Raji (cell line): ENCODE measurements around the gene MEIOB.

Source experiments
- POLR2A ChIP-seq: IDR thresholded peaks from 2 replicates; pipeline ENCODE4 v1.6.1; 2011; ENCODE audit warnings: low read depth, low read length, control low read depth; ENCODE audit not compliant: insufficient read depth

Gene MEIOB

DNA sequence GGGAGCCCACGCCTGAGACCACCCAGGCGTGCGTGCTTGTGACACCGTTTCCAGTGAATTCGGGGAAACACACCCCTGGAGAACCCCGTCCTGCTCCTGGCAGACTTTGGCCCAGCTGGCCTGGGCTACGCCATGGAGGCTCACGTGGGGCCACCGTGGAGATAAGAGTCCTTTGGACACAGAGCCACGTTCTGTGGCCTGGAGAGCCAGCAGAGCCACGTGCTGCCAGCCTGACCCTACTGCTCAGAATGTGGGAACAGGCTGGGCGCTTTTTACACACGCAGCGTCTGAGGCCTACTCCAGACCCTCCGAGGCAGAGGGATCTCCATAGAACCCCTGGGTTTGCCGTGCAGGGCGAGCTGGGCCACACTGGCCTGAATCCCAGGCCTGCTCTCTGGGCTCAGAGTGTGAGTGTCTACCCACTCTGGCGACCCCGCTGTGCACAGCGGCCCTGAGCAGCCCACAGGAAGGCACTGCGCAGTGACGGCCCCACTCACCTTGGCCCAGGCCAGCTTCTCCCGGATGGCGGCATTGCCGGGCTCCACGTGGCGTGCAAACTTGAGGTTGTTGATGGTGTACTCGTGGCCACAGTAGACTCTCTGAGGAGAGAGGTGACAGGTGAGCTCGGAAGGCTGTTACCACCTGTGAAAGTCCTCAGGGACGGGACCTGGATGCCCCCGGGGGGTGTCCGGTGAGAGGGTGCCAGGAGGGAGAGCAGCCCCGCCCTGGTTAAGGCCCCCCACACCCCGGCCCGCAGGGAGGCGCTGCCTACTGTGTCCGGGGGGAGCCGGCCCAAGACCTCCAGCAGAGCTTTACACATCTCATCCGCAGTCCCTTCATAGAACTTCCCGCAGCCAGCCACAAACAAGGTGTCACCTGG, 55.3 kb downstream of the MEIOB start:
- no peak for TF ChIP-seq POLR2A

DNA sequence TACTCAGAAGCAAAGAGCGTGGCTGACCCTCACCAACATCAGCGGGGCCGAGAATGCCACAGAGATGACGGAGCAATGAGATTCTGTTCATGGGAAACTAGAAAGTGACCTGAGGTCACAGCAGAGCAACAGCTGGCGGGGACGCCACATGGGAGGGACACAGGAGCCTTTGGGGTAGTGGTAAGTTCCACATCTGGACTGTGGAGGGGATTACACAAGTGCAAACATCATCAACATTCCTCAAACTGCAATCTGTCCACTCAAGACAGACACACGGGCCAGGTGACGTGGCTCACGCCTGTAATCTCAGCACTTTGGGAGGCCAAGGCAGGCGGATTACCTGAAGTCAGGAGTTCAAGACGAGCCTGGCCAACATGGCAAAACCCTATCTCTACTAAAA, 56.5 kb downstream of the MEIOB start:
- TF ChIP-seq POLR2A = no peak

DNA sequence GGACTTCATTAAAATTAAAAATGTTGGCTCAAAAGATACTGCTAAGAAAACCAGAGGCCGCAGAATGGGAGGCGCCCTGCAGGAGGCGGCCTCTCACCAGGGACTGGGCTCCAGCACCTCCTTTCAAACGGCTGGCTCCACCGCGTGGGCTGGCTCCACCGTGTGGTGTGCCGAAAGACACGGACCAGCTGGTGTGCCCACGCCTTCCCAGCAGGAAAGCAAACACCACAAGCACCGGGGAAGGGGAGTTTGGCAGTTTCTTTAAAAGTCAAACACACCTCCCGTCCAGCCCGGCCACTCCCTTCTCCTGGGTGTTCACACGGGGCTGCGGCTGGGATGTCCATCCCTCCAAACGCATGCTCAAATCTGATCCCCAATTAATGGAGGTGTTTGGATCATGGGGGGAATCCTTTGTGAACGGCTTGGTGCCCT, 59.2 kb downstream of the MEIOB start:
- TF ChIP-seq POLR2A = no peak

DNA sequence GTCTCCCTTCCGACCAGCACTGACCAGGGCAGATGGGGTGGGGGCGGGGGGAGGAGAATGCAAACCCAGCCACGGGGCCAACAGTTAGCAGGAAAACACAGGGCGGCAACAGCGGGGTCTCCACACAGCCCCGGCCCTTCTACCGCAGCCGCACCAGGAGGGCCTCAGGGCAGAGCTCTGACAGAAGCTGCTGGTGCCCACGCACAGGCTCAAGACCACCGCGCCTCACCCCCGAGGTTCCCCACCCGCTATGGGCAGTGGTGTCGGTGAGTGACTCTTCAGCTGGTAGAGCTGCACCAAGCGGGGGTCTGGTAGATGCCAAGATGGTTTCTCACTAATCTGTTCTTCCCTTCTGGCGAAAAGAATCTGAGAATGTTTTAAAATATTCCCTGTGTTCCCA, 61.4 kb downstream of the MEIOB start:
- no peak for TF ChIP-seq POLR2A

DNA sequence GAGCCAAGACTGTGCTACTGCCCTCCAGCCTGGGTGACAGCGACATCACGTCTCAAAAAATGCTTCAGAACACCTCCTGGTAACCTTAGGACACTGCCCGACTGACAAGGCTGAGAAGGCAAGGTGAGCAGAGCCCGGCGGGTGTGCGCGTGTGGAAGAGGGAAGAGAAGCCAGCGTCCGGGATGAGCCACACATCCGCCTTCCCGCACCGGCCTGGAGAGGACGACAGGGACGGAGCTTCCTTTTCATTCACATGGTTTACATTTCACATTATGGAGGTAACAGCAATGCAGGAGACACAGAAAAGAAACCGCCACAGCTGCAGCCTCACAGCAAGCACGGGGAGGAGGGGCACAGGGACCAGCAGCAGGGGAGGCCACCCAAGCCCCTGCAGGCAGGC, 61.9 kb downstream of the MEIOB start:
- no peak for TF ChIP-seq POLR2A

DNA sequence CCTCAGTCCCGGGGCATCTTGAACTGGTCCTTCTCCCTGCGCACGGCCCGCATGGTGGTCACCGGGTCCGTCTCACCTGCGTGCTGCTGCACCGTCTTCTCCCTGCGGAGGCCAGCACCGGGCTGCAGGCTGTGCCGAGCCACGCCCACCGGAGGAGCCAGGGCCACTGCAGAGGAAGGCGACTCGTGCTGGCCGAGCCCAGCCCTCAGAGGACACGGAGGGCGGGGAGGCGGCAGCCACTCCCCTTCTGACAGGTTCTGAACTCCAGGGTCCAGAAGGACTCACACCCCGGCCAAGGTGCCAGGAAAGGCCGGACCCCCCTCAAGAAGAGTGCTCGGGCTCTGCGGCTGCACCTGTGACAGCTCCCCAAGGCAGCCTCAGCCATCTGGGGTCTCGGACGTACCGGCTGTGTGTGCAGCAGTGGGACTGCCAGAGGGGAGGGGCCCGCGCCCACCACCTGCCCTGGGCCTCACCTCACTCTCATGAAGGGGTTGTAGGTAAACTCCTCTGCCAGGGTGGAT, 62.6 kb downstream of the MEIOB start:
- no peak for TF ChIP-seq POLR2A

DNA sequence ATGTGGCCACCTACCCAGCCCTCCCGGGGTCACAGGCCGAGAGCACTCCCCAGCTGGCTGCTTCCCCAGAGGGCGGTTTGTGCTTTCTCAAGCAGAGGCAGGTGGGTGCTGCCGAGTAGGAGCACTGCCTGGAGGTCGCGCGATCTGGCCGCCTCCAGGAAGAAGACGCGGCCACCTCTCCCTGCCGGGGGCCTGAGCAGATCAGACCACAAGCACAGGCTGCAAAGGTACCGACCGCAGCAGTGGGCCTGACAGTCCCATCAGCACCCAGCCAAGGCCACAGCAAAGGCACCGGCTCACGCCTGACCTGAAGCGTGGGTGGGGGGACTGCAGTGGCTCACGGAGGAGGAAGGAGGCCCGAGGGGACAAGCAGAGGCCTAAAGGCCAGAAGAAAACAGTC, 63.3 kb downstream of the MEIOB start:
- no peak for TF ChIP-seq POLR2A

DNA sequence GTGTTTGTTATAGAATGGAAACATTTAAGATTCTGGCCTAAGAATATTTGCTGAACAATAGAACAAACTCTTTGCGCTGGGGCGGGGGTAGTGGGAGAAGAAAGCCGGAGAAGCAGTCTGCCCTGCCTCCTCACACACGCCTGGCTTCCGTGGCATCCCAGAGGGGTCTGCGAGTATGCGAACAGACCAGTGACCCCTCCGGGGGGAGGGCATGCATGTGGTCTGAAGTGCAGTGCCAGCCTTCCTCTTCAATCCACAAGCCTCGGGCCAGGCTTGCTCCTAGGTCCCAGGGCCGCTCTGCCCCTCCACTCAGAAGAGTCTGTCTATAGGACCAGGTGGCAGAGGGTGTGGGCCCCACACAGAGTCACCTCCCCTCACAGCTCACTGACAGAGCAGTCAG, 64.3 kb downstream of the MEIOB start:
- TF ChIP-seq POLR2A = no peak

DNA sequence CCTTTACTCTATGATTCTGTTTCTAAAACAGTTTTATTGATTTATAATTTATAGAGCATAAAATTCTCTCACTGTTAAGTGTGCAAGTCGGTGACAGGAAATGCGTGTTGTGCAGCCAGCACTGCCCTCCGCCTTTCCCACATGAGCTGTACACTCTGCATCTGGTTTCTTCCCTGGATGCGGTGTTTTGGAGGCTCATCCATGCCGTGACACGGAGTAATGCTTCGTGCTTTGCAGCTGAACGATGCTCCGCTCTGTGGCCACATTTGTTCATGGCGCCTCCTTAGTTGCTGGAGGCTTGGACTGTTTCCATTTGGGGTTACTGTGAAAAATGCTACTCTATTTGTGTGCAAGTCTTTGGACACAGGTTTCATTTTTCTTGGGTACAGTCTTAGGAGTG, 71.3 kb downstream of the MEIOB start:
- no peak for TF ChIP-seq POLR2A

DNA sequence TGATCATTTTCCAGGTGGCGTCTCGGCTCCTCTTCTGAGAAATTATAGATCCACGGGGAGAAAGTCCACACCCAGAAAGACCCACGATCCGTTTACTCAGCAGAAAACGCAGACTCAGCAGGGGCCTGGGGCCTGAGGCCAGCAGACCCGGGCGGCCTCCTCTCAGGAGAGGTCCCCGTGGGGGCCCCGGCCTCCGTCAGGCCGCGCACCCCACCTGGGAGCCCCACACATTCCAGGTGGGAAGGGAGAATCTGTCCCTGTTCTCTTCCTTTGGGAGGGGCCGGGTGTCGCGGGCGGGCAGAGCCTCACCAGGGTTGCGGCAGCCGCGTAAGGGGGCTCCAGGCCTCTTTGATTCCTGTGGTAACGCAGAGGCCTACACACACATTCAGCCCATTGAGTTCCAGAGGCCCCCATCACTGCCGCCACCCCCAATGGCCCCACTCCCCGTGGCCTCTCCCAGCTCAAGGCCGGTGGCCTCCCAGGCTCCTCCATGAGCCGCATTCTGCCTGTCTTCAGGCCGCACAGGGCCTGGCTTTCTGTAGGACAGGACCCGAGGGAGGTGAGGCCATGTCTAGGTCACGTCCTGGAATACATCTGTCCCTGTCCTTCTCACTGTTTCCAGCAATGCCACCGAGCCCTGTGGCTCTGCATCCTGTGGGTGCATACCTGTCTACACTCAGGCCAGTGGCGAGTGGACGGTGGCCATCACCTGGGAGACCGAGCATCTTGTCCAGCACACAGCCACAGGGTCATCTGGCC, 76.9 kb downstream of the MEIOB start:
- TF ChIP-seq POLR2A = no peak

DNA sequence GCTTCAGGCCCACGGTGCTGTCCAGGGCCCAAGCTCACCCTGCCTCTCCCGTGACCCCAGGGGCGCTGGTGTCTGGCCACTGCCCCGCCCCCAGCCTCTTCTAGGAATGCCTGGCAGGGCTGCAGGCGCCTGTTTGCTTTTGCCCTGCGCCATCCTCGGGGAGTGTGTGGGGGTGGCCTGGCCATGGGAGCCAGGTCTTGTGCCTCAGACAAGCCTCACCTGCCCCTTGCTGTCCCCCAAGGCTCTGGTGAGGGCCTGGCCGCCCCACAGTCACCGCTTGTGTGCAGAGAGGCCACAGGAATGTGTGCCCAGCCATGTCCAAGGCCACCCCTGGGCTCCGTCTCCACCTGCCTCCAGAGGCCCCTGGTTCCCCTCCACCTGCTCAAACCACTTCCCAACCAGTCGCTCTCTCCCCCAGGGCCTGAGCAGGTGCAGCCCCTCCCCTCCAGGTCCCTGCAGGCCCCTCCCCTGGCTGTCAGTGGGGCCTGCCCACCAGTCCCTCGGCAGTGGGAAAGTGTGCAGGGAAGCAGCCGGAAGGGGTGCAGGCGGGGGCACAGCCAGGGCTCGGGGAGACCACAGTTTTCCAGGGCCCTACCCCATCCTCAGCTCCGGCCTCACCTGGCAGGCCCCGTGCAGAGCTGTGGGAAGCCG, 77.6 kb downstream of the MEIOB start:
- no peak for TF ChIP-seq POLR2A

DNA sequence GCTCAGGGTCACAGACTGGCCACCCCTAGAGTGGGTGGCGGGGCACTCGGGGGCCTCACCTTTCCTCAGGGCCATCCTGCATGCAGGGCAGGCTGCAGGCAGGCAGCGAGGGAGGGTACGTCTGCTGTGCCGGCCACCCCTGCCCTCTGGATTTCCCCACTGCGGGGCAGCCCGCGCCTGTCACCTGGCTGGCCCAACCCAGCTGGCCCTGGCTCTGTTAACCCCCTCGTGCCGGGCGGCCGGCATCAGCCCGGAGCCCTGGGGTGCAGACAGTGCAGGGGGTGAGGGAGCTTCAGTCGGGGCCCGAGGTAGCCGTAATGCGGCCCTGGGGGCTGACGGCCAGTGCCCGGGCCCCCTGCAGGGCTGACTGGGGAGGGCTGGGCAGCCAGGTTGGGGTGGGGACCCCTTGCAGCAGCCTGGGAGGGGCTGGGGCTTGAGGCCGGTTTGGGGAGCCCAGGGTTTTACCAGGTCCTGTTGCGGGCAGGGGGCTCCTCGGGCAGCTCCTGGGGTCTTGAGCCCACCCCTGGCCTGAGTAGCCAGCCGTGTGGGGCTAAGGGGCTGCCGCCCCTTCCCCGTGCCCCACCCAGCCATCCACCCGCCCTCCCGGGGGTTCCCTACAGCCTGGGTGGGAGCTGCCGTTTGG, 78.3 kb downstream of the MEIOB start, which contains the start of gene IGFALS:
Gene IGFALS, minus strand, starts transcription at position 128 of the 643 bp plus-strand sequence. Its CDS starts 53 bp downstream, at position 75.
- no peak for TF ChIP-seq POLR2A

DNA sequence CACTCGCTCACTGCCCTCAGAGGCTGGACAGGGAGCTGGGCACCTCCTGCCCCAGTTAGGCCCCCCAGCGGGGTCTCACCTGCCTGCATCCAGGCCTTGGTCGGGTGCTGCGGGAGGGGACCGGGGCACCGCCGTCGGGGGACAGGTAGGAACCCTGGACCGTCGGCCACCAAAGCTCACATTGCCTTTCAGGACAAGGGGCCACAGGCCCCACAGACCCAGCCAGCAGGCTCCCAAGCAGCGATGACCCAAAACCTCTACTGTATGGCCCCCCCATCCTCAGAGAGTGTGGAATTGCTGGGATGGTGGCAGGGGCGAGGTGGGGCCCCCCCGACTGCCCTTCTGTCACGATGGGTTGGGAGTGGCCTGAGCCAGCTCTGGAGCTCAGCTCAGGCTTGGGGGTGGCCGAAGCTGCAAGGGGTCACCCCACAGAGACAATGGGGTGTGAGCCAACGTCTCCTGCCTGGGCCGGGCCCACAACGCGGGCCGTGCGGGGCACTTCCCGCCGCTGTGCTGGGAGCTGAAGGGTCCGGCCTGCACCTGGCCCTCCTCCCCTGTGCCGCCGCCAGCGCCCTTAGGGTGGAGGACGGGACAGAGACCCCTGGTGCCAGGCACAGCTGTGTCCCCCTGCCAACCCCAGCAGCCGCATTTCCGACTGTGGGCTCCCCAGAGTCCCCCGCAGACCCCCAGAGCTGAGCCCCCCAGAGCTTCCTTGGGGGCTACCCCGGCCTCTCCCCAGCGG, 79.0 kb downstream of the MEIOB start:
- no peak for TF ChIP-seq POLR2A

DNA sequence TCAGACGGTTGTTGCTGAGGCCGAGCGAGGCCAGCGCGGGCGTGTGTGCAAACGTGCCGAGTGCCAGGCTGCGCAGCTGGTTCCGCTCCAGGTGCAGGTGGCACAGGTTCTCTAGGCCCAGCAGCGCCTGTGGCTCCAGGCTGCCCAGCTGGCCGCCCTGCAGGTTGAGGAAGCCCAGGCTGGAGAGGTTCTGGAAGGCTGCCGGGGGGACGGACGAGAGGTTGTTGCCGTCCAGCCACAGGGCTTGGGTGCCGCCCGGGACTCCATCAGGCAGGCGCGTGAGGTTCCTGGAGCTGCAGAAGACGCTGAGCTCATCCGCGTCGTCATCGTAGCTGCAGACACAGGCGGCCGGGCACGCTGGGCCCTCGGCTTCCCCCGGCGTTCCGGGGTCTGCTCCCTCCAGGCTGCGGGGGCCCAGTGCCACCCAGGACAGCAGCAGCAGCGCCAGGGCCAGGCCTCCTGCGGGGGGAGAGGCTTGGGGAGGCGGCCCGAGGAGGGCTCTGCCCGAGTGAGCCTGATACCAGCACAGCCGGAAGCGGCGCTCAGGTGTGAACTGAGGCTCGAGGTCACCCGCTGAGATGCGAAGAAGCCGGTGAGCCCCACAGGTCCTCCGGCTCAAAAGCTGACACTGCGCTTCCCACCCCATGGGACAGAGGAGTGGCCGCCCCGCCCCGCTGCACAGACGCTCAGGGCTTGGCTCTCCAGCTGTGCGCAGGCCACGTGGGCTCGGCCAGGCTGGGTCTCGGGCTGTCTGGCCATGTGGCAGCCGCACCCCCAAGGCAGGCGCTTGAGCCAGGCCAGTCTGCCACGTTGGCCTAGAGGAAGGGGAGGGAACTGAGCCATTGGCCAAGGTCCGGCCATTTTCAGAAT, 79.8 kb downstream of the MEIOB start:
- TF ChIP-seq POLR2A = no peak
